Fibroblast of lung (primary cell): Measurements from ENCODE around the gene KCNQ4.

Source experiments
- EZH2 ChIP-seq: IDR thresholded peaks from 2 replicates; pipeline ENCODE4 v1.5.1; 2012; ENCODE audit warnings: low read length, control low read depth, mild to moderate bottlenecking; ENCODE audit errors: missing control alignments
- TF ChIP-seq, protein P1 (sequence below), 2 donors: IDR thresholded peaks in 1 of 2; conservative IDR thresholded peaks in 1 of 2; 1 replicate in 1 of 2; 2 replicates in 1 of 2; pipeline ENCODE4 v1.5.1; 2011 to 2012; ENCODE audit warnings: low read length in 2 of 2, control low read depth in 1 of 2, inconsistent platforms in 1 of 2, low read depth in 1 of 2, mild to moderate bottlenecking in 1 of 2

DNA sequence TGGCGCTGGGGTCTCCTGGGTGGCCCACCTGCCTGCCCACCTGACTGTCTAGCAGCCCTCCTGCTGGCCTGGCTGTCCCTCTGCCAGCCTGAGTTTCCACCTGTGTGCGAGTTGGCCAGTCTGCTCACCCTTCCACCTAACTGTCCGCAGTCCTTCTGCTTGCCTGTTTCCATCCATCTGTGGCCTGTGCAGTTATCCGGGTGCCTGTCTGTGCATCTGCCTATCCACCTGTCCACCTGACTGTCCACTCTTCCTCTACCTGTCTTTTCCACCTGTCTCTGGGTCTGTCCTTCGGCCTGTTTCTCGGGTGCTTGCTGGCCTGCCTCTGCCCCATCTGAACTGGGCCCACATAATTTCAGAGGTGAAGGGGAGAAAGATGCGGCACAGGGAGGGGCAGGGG is 1.9 kb downstream of the KCNQ4 start:
- TF ChIP-seq, protein P1, sequence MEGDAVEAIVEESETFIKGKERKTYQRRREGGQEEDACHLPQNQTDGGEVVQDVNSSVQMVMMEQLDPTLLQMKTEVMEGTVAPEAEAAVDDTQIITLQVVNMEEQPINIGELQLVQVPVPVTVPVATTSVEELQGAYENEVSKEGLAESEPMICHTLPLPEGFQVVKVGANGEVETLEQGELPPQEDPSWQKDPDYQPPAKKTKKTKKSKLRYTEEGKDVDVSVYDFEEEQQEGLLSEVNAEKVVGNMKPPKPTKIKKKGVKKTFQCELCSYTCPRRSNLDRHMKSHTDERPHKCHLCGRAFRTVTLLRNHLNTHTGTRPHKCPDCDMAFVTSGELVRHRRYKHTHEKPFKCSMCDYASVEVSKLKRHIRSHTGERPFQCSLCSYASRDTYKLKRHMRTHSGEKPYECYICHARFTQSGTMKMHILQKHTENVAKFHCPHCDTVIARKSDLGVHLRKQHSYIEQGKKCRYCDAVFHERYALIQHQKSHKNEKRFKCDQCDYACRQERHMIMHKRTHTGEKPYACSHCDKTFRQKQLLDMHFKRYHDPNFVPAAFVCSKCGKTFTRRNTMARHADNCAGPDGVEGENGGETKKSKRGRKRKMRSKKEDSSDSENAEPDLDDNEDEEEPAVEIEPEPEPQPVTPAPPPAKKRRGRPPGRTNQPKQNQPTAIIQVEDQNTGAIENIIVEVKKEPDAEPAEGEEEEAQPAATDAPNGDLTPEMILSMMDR (conservative IDR thresholded peaks at IDR 0.05 in 1 of 2, IDR thresholded peaks at IDR 0.05 in 1 of 2; ENCODE audit: low read depth in 1 of 2, low read length in 2 of 2), result no peak
- TF ChIP-seq EZH2, result no peak
